AG09319 (cell line): ENCODE measurements around the gene STK38L.

Experiments
- DNase-seq: peaks from one replicate; pipeline ENCODE4 v3.0.0-alpha.2; 2010; ENCODE audit warnings: low read depth; ENCODE audit errors: extremely low read depth
- TF ChIP-seq, protein P1 (sequence below): IDR thresholded peaks from 2 replicates; pipeline ENCODE4 v1.5.1; 2011; ENCODE audit warnings: low read depth, mild to moderate bottlenecking, inconsistent platforms, low read length, moderate library complexity

STK38L gene

DNA sequence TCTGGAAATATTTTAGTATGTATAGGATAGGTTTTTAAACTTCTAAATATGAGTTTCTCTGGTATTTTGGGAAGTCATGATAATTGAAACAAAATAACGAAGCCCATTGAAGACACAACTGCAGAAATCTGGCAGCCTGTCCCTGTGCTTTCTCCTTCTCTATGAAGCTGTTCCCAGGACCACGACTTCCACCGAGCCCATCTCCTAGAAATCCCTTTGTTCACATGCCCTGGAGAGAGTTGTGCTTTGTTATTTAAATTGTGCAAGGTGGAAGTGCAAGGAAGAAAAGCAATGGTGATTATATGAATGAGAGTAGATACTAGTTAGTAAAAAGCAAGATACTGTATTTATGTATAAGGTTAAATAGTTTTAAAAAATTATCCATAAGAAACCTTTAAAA lies 32.2 kb downstream of the STK38L start:
- TF ChIP-seq, protein P1, sequence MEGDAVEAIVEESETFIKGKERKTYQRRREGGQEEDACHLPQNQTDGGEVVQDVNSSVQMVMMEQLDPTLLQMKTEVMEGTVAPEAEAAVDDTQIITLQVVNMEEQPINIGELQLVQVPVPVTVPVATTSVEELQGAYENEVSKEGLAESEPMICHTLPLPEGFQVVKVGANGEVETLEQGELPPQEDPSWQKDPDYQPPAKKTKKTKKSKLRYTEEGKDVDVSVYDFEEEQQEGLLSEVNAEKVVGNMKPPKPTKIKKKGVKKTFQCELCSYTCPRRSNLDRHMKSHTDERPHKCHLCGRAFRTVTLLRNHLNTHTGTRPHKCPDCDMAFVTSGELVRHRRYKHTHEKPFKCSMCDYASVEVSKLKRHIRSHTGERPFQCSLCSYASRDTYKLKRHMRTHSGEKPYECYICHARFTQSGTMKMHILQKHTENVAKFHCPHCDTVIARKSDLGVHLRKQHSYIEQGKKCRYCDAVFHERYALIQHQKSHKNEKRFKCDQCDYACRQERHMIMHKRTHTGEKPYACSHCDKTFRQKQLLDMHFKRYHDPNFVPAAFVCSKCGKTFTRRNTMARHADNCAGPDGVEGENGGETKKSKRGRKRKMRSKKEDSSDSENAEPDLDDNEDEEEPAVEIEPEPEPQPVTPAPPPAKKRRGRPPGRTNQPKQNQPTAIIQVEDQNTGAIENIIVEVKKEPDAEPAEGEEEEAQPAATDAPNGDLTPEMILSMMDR = no peak
- DNase-seq = no peak

DNA sequence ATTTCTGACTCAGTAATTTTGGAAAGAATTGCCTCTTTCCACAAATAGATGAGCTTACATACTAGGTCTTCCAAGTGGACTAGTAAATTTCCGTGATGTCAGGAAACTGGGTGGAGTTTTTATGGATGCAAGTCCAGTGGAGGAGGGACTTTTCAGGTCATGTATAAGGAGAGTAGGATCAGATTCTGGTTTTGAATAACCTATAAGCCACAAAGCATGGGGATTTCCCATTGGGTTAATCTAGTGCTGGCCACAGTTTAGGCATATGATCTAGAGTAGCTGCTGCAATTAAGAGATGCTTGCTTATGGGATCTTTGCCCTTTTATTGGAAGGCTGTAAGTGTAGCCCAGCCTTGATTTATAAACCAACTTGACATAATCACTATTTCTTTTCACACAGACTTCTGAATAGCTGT lies 33.8 kb downstream of the STK38L start:
- TF ChIP-seq, protein P1 = no peak
- DNase-seq = peak; percentile 31

DNA sequence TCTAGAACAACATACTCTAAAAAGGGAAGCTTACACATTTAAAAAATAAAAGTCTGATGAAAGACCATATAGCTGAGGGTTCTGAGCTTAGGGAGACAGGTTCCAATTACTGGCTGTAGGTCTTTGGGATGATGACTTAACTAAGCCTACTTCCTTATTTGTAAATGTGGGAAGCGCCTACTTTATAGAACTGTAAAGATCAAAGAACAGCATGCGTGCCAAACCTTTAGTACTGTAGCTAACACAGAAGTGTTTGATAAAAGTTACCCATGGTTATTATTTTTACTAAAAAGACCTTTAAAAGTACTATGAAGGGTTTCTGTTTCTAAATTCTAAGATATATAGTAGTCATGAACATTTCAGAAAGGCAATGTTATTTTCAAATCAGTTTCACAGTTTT lies 35.7 kb downstream of the STK38L start:
- TF ChIP-seq, protein P1 = no peak
- no peak for DNase-seq

DNA sequence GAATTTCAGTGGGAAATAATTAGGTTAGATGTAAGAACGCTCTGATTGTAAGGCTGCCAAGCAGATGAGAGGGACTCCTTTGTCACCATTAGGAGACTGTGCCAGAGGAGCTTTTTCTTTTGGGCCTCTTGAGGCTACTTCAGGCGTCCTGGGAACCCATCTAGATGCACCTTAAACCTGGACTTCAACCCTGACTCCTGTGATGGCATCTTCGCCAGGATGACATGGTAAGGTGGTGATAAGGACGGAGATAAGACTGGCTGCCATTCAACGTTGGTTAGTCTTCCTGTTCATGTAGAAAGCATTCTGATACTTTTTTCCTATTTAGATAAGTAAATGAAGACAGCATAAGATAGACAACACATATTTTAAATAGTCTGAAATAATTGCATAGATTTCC lies 36.3 kb downstream of the STK38L start:
- no peak for DNase-seq
- TF ChIP-seq, protein P1 = no peak

DNA sequence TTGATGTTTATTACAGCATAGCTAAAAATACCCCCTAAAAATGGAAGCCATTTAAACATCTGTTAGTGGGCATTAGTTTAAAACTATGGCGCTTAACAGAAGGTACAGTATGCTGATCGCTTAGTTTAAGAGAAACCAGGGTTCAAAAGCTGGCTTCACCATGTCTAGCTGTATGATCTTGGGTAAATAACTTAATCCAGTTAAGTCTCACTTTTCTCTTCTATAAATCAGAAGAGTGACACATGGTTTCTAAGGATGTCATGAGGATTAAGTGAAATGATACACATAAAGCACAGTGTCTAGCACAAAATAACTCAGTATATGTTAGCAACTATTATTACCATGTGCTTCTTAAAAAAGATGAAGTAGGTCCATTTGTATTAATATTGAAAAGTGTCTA lies 38.7 kb downstream of the STK38L start:
- no peak for DNase-seq
- TF ChIP-seq, protein P1 = no peak

DNA sequence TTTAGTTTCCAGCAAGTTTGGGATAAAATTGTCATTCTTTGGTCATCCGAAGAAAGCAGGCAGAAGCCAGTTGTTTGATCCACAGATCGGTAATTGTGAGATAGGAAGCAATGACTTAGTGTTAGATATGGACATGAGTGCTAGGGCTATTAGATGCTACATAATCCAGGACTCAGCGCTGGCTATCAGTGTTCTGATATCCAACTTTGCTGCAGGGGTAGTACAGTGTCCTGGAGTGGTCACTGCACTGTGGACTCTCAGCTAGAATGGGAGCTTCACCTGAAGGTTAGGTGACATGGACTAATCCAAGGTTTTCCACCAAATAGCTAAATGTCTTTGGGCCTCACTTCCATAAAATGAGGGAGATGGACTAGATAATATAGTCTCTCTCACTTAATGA lies 39.9 kb downstream of the STK38L start:
- TF ChIP-seq, protein P1 = no peak

DNA sequence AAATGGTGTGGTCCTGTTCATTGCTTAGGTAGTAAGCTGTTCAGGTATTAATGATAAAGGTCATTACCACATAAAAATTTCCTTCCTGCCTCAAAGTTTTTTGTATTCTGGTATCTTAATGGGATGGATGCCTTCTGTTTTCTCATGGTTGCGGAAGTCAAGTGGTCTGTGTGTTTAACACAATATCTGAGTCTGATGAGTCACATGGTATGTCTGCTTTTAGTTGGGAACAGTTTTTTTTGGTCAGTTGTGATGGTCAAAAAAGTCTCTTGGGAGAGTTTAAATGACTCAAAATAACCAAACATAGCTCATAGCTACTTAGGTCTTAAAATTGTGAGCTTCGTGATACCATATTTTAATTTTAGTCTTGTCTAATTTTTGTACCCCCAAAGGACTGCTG lies 40.7 kb downstream of the STK38L start:
- no peak for DNase-seq
- TF ChIP-seq, protein P1 = no peak

More for the DNA sequence above, 39.9 kb downstream of the STK38L start:
- no peak for DNase-seq
